Ishikawa (cell line): ENCODE data around the gene LINS1.

Experiments used
- CEBPB ChIP-seq: IDR thresholded peaks from 2 replicates; pipeline ENCODE4 v1.6.1; 2012
- EGR1 ChIP-seq: IDR thresholded peaks from 2 replicates; pipeline ENCODE4 v1.6.1; 2012
- FOXM1 ChIP-seq: IDR thresholded peaks from 2 replicates; pipeline ENCODE4 v1.6.1; 2012; ENCODE audit warnings: low read depth, borderline replicate concordance
- RAD21 ChIP-seq: IDR thresholded peaks from 2 replicates; pipeline ENCODE4 v1.6.1; 2012; ENCODE audit warnings: low read depth
- REST ChIP-seq: IDR thresholded peaks from 2 replicates; pipeline ENCODE4 v1.6.1; 2012; ENCODE audit warnings: low read depth, mild to moderate bottlenecking
- TAF1 ChIP-seq: IDR thresholded peaks from 2 replicates; pipeline ENCODE4 v1.6.1; 2012; ENCODE audit warnings: low read depth, mild to moderate bottlenecking
- TCF12 ChIP-seq: IDR thresholded peaks from 2 replicates; pipeline ENCODE4 v1.6.1; 2012; ENCODE audit warnings: low read depth
- YY1 ChIP-seq: IDR thresholded peaks from 2 replicates; pipeline ENCODE4 v1.6.1; 2012; ENCODE audit warnings: low read depth
- TF ChIP-seq, protein P1 (sequence below): IDR thresholded peaks from 2 replicates; pipeline ENCODE4 v1.6.1; 2012

- TF ChIP-seq FOXM1: no peak
- TF ChIP-seq YY1: no peak
- TF ChIP-seq REST: no peak
- no peak for TF ChIP-seq CEBPB
- no peak for TF ChIP-seq EGR1
- no peak for TF ChIP-seq TAF1
- no peak for TF ChIP-seq TCF12
- no peak for TF ChIP-seq RAD21
- TF ChIP-seq, protein P1, sequence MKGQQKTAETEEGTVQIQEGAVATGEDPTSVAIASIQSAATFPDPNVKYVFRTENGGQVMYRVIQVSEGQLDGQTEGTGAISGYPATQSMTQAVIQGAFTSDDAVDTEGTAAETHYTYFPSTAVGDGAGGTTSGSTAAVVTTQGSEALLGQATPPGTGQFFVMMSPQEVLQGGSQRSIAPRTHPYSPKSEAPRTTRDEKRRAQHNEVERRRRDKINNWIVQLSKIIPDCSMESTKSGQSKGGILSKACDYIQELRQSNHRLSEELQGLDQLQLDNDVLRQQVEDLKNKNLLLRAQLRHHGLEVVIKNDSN: no peak
Measured at GRCh38 chr15:100593431-100593830, 8.6 kb downstream of the LINS1 start.
